Measurements from ENCODE around the gene GASK1A.
"Not testable (repeated sequence)": the region's sequence is repeated elsewhere in the genome, so short reads cannot be mapped to it uniquely, and the experiment has no call there.

Gene GASK1A

GRCh38 chr3:43063114-43063513 is 84.0 kb downstream of the GASK1A start (continued):
- no peak for TF ChIP-seq CTCF (tag by site-specific recombination; IDR thresholded peaks at IDR 0.05)
- TF ChIP-seq, protein P1, sequence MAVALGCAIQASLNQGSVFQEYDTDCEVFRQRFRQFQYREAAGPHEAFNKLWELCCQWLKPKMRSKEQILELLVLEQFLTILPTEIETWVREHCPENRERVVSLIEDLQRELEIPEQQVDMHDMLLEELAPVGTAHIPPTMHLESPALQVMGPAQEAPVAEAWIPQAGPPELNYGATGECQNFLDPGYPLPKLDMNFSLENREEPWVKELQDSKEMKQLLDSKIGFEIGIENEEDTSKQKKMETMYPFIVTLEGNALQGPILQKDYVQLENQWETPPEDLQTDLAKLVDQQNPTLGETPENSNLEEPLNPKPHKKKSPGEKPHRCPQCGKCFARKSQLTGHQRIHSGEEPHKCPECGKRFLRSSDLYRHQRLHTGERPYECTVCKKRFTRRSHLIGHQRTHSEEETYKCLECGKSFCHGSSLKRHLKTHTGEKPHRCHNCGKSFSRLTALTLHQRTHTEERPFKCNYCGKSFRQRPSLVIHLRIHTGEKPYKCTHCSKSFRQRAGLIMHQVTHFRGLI (tag by site-specific recombination; IDR thresholded peaks at IDR 0.05), result no peak
- no peak for TF ChIP-seq ZNF580 (tag by site-specific recombination; IDR thresholded peaks at IDR 0.05)
- TF ChIP-seq EGR2 (tag by site-specific recombination; IDR thresholded peaks at IDR 0.05; ENCODE audit: low read depth), result no peak
- no peak for TF ChIP-seq ZNF837 (tag by site-specific recombination; IDR thresholded peaks at IDR 0.05)
- no peak for TF ChIP-seq ZNF510 (tag by site-specific recombination; IDR thresholded peaks at IDR 0.05; ENCODE audit: insufficient replicate concordance)
- no peak for TF ChIP-seq ZNF223 (tag by site-specific recombination; IDR thresholded peaks at IDR 0.05)
- TF ChIP-seq KLF17 (tag by site-specific recombination; IDR thresholded peaks at IDR 0.05), result no peak
- no peak for TF ChIP-seq ZNF585B (tag by site-specific recombination; IDR thresholded peaks at IDR 0.05)

GRCh38 chr3:43070670-43071069 is 91.6 kb downstream of the GASK1A start:
- H3K36me3 ChIP-seq (ENCODE audit: control insufficient read depth in 2 of 2, insufficient read depth in 1 of 2, low read length in 2 of 2); H3K27ac ChIP-seq (ENCODE audit: extremely low read depth, low read depth, low read length); POLR2A ChIA-PET; H3K4me3 ChIP-seq (ENCODE audit: low read depth, low read length); H3K9me3 ChIP-seq (ENCODE audit: control insufficient read depth, insufficient read depth, low read depth, low read length); H3K4me1 ChIP-seq (ENCODE audit: control insufficient read depth, insufficient read depth, low read length): not testable (repeated sequence)
- CTCF ChIA-PET, result interaction anchor here (0.6 to 1.9 kb wide), 5 partner anchors 17 to 545 kb away, joined by 3 to 12 read pairs (median 4); no protein-coding TSS in a partner anchor

GRCh38 chr3:43071313-43071893 is 92.3 kb downstream of the GASK1A start:
- CTCF ChIA-PET, result interaction anchor here (0.9 to 1.9 kb wide), 6 partner anchors 13 to 110 kb away, joined by 3 to 12 read pairs (median 7); no protein-coding TSS in a partner anchor
- Histone ChIP-seq H3K9me3 (ENCODE audit: control insufficient read depth, insufficient read depth, low read depth, low read length) (no peaks in the 10 kb centered on the region), H3K4me3 (ENCODE audit: low read depth, low read length) (no peak overlapping the region), H3K36me3 (ENCODE audit: control insufficient read depth in 2 of 2, insufficient read depth in 1 of 2, low read length in 2 of 2) (no peaks in the 10 kb centered on the region), H3K27ac (ENCODE audit: extremely low read depth, low read depth, low read length) (no peak overlapping the region), H3K4me1 (ENCODE audit: control insufficient read depth, insufficient read depth, low read length) (no peaks in the 10 kb centered on the region)
- POLR2A ChIA-PET, result no interaction called here
- TF ChIP-seq ZNF621 (tag by site-specific recombination; IDR thresholded peaks at IDR 0.05) (no peak), MEIS1 (CRISPR knock-in tag; IDR thresholded peaks at IDR 0.05; ENCODE audit: borderline replicate concordance) (no peak), ZNF626 (tag by site-specific recombination; IDR thresholded peaks at IDR 0.05) (no peak), ZNF248 (tag by site-specific recombination; IDR thresholded peaks at IDR 0.05) (no peak), ZNF777 (tag by site-specific recombination; IDR thresholded peaks at IDR 0.05; ENCODE audit: borderline replicate concordance) (no peak), ZBTB8A (tag by site-specific recombination; IDR thresholded peaks at IDR 0.05) (no peak)

DNA sequence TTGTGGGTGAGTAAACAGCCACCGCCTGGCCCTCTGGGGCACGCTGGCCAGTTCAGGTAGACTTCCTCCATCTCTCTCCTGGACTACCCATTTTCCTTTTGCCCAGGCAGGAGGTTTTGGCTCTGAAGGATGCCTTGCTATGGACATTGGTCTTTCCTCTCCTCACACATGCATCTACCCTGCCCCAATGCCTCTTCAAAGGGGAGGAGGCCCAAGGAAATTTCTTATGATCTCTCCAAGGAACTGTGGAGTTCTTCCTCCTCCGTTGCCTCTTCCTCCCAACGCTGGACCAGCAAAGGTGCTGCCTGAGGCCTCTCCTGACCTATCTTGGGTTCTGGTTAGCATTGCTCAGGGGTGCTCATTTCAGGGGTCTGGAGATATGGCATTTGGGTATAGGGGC is 93.2 kb downstream of the GASK1A start:
- TF ChIP-seq OSR2 (tag by site-specific recombination; IDR thresholded peaks at IDR 0.05), result no peak
- TF ChIP-seq ZNF624 (tag by site-specific recombination; IDR thresholded peaks at IDR 0.05), result no peak
- TF ChIP-seq ZNF223 (tag by site-specific recombination; IDR thresholded peaks at IDR 0.05), result no peak
- no peak for TF ChIP-seq ZNF571 (tag by site-specific recombination; IDR thresholded peaks at IDR 0.05)
- no peak for TF ChIP-seq GLIS2 (tag by site-specific recombination; IDR thresholded peaks at IDR 0.05)
- CTCF ChIA-PET, result interaction anchor here (1.3 kb wide), 1 partner anchor 14 kb away, joined by 3 read pairs; no protein-coding TSS in a partner anchor
- POLR2A ChIA-PET, result no interaction called here

More for the DNA sequence above, 93.2 kb downstream of the GASK1A start:
- no peak overlapping the region for H3K4me3 ChIP-seq (ENCODE audit: low read depth, low read length)
- no peak overlapping the region for H3K27ac ChIP-seq (ENCODE audit: extremely low read depth, low read depth, low read length)
- H3K4me1 ChIP-seq (ENCODE audit: control insufficient read depth, insufficient read depth, low read length), result no peaks in the 10 kb centered on the region
- no peaks in the 10 kb centered on the region for H3K9me3 ChIP-seq (ENCODE audit: control insufficient read depth, insufficient read depth, low read depth, low read length)
- H3K36me3 ChIP-seq (ENCODE audit: control insufficient read depth in 2 of 2, insufficient read depth in 1 of 2, low read length in 2 of 2), result no peaks in the 10 kb centered on the region
